K562 (cell line): Measurements from ENCODE around the gene SLAMF9. TPM values are rescaled to one million over a fixed set of nuclear protein-coding genes. Genes with fewer than 3 reads are reported as not detected.

Source experiments
- ARID1B ChIP-seq: fragments of 450-650 bp; IDR thresholded peaks from 2 replicates; pipeline ENCODE4 v1.6.1; 2016; ENCODE audit warnings: antibody characterized with exemption, mild to moderate bottlenecking, inconsistent platforms
- CHD2 ChIP-seq: IDR thresholded peaks from 2 replicates; pipeline ENCODE4 v1.6.1; 2011; ENCODE audit warnings: low read depth, low read length
- FOXA1 ChIP-seq: fragments of 450-650 bp; IDR thresholded peaks from 2 replicates; pipeline ENCODE4 v1.6.1; 2016; ENCODE audit warnings: mild to moderate bottlenecking, borderline replicate concordance
- FOXO4 ChIP-seq: fragments of 450-650 bp; formaldehyde crosslinking; IDR thresholded peaks from 2 replicates; pipeline ENCODE4 v1.4.0; 2020; ENCODE audit warnings: mild to moderate bottlenecking, moderate library complexity
- FOXP1 ChIP-seq: sonication (generic); formaldehyde crosslinking; IDR thresholded peaks from 2 replicates; pipeline ENCODE4 v1.8.0; 2022; ENCODE audit warnings: mild to moderate bottlenecking, missing genetic modification reagents
- GTF2E2 ChIP-seq: fragments of 200-800 bp; sonication (Bioruptor generic); IDR thresholded peaks from 2 replicates; pipeline ENCODE4 v1.6.1; 2016; ENCODE audit warnings: missing genetic modification characterization, missing compliant biosample characterization
- HDAC2 ChIP-seq: fragments of 450-650 bp; IDR thresholded peaks from 2 replicates; pipeline ENCODE4 v1.6.1; 2016; ENCODE audit warnings: mild to moderate bottlenecking
- HMGN3 ChIP-seq: IDR thresholded peaks from 2 replicates; pipeline ENCODE4 v1.6.1; 2011; ENCODE audit warnings: borderline replicate concordance, low read depth, mild to moderate bottlenecking, mixed read lengths, low read length; ENCODE audit not compliant: insufficient read length; ENCODE audit errors: extremely low read depth
- MCM3 ChIP-seq: fragments of 450-650 bp; IDR thresholded peaks from 2 replicates; pipeline ENCODE4 v1.6.1; 2016
- MIER1 ChIP-seq: fragments of 450-650 bp; IDR thresholded peaks from 2 replicates; pipeline ENCODE4 v1.6.1; 2016; ENCODE audit warnings: antibody characterized with exemption, mild to moderate bottlenecking, low read depth
- NR0B1 ChIP-seq: fragments of 450-650 bp; IDR thresholded peaks from one replicate; pipeline ENCODE4 v1.6.1; 2018; ENCODE audit warnings: mild to moderate bottlenecking, moderate library complexity; ENCODE audit not compliant: partially characterized antibody
- NUFIP1 ChIP-seq: fragments of 450-650 bp; IDR thresholded peaks from 2 replicates; pipeline ENCODE4 v1.6.1; 2018; ENCODE audit not compliant: partially characterized antibody
- SAP30 ChIP-seq: fragments of 200-600 bp; sonication (generic); IDR thresholded peaks from 2 replicates; pipeline ENCODE4 v1.6.1; 2012; ENCODE audit warnings: borderline replicate concordance, low read depth, mild to moderate bottlenecking, moderate library complexity, low read length, control low read depth, inconsistent platforms; ENCODE audit not compliant: insufficient read depth, poor library complexity, severe bottlenecking
- SIN3B ChIP-seq: fragments of 450-650 bp; IDR thresholded peaks from 2 replicates; pipeline ENCODE4 v1.6.1; 2017; ENCODE audit warnings: low read depth, mild to moderate bottlenecking, moderate library complexity
- SIRT6 ChIP-seq: IDR thresholded peaks from one replicate; pipeline ENCODE4 v1.6.1; 2012; ENCODE audit warnings: low read depth, mild to moderate bottlenecking, control low read depth, inconsistent platforms, low read length, moderate library complexity
- SRSF9 ChIP-seq: fragments of 200-400 bp; formaldehyde crosslinking; IDR thresholded peaks from 2 replicates; pipeline ENCODE4 v1.6.1; 2017; ENCODE audit warnings: low read depth, low read length, borderline replicate concordance
- TFAM ChIP-seq: fragments of 250-450 bp; sonication (Bioruptor Pico); conservative IDR thresholded peaks from 2 replicates; pipeline ENCODE4 v1.5.0; 2021; ENCODE audit warnings: mild to moderate bottlenecking, moderate library complexity
- XRCC5 ChIP-seq: fragments of 200-400 bp; formaldehyde crosslinking; IDR thresholded peaks from 2 replicates; pipeline ENCODE4 v1.6.1; 2017; ENCODE audit warnings: low read depth, mild to moderate bottlenecking, low read length
- YBX1 ChIP-seq: fragments of 450-650 bp; IDR thresholded peaks from 2 replicates; pipeline ENCODE4 v1.7.1; 2016; ENCODE audit warnings: mild to moderate bottlenecking
- ZNF274 ChIP-seq: IDR thresholded peaks from 2 replicates; pipeline ENCODE4 v1.6.1; 2011; ENCODE audit warnings: low read depth, mild to moderate bottlenecking, low read length, moderate library complexity, borderline replicate concordance
- ZNF57 ChIP-seq: fragments of 450-650 bp; formaldehyde crosslinking; IDR thresholded peaks from 2 replicates; pipeline ENCODE4 v1.4.0; 2020; ENCODE audit warnings: mild to moderate bottlenecking, moderate library complexity
- ZSCAN32 ChIP-seq: fragments of 450-650 bp; formaldehyde crosslinking; IDR thresholded peaks from 2 replicates; pipeline ENCODE4 v1.4.0; 2020; ENCODE audit warnings: mild to moderate bottlenecking, moderate library complexity
- polyA plus RNA-seq, 8 experiments: library from polyadenylated mRNA; depleted of rRNA in 4 of 8; stranded (reverse) in 5 of 8; unstranded in 3 of 8; fragments of >200 nt; fragmentation: Nextera tagmentation in 2 of 8; fragmentation: Illumina TruSeq in 1 of 8; extraction: Ambion mirVana in 2 of 8; extraction: Trizol in 1 of 8; gene quantifications; 2 replicates each; pipeline versions ENCODE4 v1.2.1 to v1.2.3, GENCODE V29; 2011 to 2014; ENCODE audit warnings: inconsistent platforms in 1 of 8, missing spikeins in 1 of 8
- total RNA-seq, 7 experiments: library from RNA; depleted of rRNA in 6 of 7; stranded (reverse); fragments of >200 nt in 6 of 7; fragmentation: Illumina TruSeq in 2 of 7; extraction: Trizol in 2 of 7; gene quantifications; 2 replicates each; pipeline versions ENCODE4 v1.2.1 to v1.2.3, GENCODE V29; 2011 to 2021; ENCODE audit warnings: low replicate concordance in 1 of 7
- TF ChIP-seq, protein P1 (sequence below): fragments of 250-450 bp; sonication (Bioruptor Pico); IDR thresholded peaks from 2 replicates; pipeline ENCODE4 v1.8.0; 2022; ENCODE audit warnings: inconsistent platforms
- TF ChIP-seq, protein P2 (sequence below): IDR thresholded peaks from 2 replicates; pipeline ENCODE4 v1.6.1; 2016; ENCODE audit warnings: missing genetic modification characterization, missing compliant biosample characterization

Gene SLAMF9
- total and polyA plus RNA-seq, 9 of the 15 experiments (the other 6 are each of a cell fraction or from before 2014, with no cell fraction given): 0.13 to 0.21 TPM; not detected in 7

DNA sequence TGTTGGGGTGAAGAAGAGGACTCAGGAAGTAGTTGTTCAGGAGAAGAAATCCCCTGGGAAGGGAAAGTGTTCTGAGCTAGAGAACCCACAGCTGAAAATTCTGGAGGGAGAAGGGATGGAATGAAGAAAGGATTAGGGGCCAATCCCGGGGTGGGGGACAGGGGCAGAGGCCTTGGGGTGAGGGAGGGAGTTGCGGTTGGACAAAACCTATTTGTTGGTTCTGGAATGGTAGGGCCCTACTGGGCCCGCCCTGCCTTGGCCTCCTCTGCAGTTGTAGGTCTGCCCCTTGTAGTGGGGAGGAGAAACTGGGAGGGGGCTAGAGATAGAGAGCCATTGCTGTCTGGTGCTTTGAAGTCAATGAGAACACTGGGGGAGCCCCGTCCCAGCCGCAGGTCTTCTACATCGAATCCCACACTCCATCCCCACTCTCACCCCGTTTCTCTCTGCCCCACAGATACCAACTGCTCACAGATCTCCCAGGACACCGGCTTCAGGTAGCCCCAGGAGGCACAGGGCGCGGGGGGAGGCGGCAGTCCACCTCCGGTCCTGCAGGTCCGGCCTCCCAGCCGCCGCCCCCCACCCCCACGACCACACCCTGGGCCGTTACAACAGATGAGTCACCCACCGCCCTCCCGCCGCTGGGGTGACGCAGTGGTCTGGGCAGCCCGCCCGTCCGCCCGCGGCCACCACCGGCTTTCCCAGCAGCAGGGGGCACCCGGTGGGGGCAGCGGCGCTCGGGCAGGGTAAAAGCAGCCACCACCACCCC lies 29.8 kb downstream of the SLAMF9 start (continued):
- TF ChIP-seq, protein P1, sequence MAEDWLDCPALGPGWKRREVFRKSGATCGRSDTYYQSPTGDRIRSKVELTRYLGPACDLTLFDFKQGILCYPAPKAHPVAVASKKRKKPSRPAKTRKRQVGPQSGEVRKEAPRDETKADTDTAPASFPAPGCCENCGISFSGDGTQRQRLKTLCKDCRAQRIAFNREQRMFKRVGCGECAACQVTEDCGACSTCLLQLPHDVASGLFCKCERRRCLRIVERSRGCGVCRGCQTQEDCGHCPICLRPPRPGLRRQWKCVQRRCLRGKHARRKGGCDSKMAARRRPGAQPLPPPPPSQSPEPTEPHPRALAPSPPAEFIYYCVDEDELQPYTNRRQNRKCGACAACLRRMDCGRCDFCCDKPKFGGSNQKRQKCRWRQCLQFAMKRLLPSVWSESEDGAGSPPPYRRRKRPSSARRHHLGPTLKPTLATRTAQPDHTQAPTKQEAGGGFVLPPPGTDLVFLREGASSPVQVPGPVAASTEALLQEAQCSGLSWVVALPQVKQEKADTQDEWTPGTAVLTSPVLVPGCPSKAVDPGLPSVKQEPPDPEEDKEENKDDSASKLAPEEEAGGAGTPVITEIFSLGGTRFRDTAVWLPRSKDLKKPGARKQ (CRISPR knock-in tag): no peak
- no peak for TF ChIP-seq MCM3
- TF ChIP-seq ZNF274: no peak
- no peak for TF ChIP-seq HDAC2
- TF ChIP-seq, protein P2, sequence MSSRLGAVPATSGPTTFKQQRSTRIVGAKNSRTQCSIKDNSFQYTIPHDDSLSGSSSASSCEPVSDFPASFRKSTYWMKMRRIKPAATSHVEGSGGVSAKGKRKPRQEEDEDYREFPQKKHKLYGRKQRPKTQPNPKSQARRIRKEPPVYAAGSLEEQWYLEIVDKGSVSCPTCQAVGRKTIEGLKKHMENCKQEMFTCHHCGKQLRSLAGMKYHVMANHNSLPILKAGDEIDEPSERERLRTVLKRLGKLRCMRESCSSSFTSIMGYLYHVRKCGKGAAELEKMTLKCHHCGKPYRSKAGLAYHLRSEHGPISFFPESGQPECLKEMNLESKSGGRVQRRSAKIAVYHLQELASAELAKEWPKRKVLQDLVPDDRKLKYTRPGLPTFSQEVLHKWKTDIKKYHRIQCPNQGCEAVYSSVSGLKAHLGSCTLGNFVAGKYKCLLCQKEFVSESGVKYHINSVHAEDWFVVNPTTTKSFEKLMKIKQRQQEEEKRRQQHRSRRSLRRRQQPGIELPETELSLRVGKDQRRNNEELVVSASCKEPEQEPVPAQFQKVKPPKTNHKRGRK (tag): no peak
- TF ChIP-seq SIN3B: no peak
- no peak for TF ChIP-seq SRSF9
- no peak for TF ChIP-seq ZNF57 (CRISPR knock-in tag)
- no peak for TF ChIP-seq YBX1
- no peak for TF ChIP-seq TFAM
- TF ChIP-seq CHD2: no peak
- TF ChIP-seq FOXO4 (CRISPR knock-in tag): no peak
- peak; percentile 18 for TF ChIP-seq SAP30
- no peak for TF ChIP-seq ZSCAN32 (CRISPR knock-in tag)
- peak; percentile 79 for TF ChIP-seq ARID1B
- no peak for TF ChIP-seq MIER1
- peak; percentile 14; the same call in 1 of the 2 replicates for TF ChIP-seq GTF2E2
- TF ChIP-seq NR0B1: no peak
- TF ChIP-seq FOXA1: no peak
- peak; percentile 98 for TF ChIP-seq HMGN3
- no peak for TF ChIP-seq NUFIP1
- TF ChIP-seq SIRT6: no peak
- no peak for TF ChIP-seq XRCC5
- TF ChIP-seq FOXP1: no peak; the same call in 1 of the 2 replicates
